ENCODE data around the gene GCNT4. TPM values are rescaled to one million over a fixed set of nuclear protein-coding genes. Genes with fewer than 3 reads are reported as not detected.

Gene GCNT4
- total RNA-seq, 2 experiments from 2014 or later = 2.1 to 2.4 TPM

- peaks cover 5% of the 10 kb centered on the region for H3K4me1 Mint-ChIP-seq (ENCODE audit: low read depth)
- H3K27ac Mint-ChIP-seq = no peak overlapping the region
- CTCF ChIA-PET = interaction anchor here (0.9 to 1.6 kb wide), 2 partner anchors 10 to 26 kb away, joined by 3 read pairs; no protein-coding TSS in a partner anchor
- H3K9me3 Mint-ChIP-seq = peaks cover 10% of the 10 kb centered on the region
- H3K36me3 Mint-ChIP-seq (ENCODE audit: low read depth) = no peaks in the 10 kb centered on the region
- no peaks in the 10 kb centered on the region for H3K27me3 Mint-ChIP-seq (ENCODE audit: low read depth)
- DNase-seq = no peak
- no peak overlapping the region for H3K4me3 Mint-ChIP-seq
- intact Hi-C loops (cut with micrococcal nuclease) = no loop called here
Measured at GRCh38 chr5:75009556-75010345, 42.6 kb downstream of the GCNT4 start.

GRCh38 chr5:75006865-75007822, 45.2 kb downstream of the GCNT4 start:
- Mint-ChIP-seq H3K9me3 (peaks cover 10% of the 10 kb centered on the region), H3K4me1 (ENCODE audit: low read depth) (peaks cover 5% of the 10 kb centered on the region), H3K27ac (no peak overlapping the region), H3K27me3 (ENCODE audit: low read depth) (no peaks in the 10 kb centered on the region), H3K36me3 (ENCODE audit: low read depth) (no peaks in the 10 kb centered on the region), H3K4me3 (no peak overlapping the region)
- CTCF ChIA-PET = no interaction called here
- no peak for DNase-seq
- intact Hi-C loops (cut with micrococcal nuclease) = no loop called here

DNA sequence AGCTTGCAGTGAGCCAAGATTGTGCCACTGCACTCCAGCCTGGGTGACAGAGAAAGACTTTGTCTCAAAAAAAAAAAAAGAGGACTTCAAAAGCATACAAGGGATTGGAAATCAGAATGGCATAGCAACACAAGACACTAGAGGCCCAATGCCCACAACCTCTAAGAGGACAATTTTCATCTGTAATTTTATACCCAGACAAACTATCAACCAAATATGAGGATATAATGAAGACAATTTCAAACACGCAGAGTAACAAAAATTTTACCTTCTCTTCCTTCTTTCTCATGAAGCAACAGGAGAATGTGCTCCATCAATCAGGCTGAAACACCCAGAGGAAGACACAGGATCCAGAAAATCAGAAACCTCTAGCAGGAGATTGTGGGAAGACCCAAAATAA, 46.8 kb downstream of the GCNT4 start:
- CTCF ChIA-PET = interaction anchor here (0.7 kb wide), 1 partner anchor 34 kb away, joined by 3 read pairs; no protein-coding TSS in a partner anchor
- H3K27ac Mint-ChIP-seq = no peak overlapping the region
- H3K4me1 Mint-ChIP-seq (ENCODE audit: low read depth) = peaks cover 5% of the 10 kb centered on the region
- intact Hi-C loops (cut with micrococcal nuclease) = no loop called here
- DNase-seq = no peak
- H3K4me3 Mint-ChIP-seq = no peak overlapping the region
- H3K9me3 Mint-ChIP-seq = peaks cover 10% of the 10 kb centered on the region
- H3K36me3 Mint-ChIP-seq (ENCODE audit: low read depth) = no peaks in the 10 kb centered on the region
- H3K27me3 Mint-ChIP-seq (ENCODE audit: low read depth) = no peaks in the 10 kb centered on the region

Other genes with a start within 250 kb of the GCNT4 start
- 10 to 100 TPM in 1 of 2 experiments, 1 to 10 TPM in 1; 9.3 to 10.7 TPM for gene FAM169A, start 186.2 kb downstream of the GCNT4 start, total RNA-seq
- gene ANKRD31, start 184.3 kb upstream of the GCNT4 start, total RNA-seq = under 1 TPM; 0.35 to 0.36 TPM